ENCODE measurements around the gene UCMA.

UCMA gene

DNA sequence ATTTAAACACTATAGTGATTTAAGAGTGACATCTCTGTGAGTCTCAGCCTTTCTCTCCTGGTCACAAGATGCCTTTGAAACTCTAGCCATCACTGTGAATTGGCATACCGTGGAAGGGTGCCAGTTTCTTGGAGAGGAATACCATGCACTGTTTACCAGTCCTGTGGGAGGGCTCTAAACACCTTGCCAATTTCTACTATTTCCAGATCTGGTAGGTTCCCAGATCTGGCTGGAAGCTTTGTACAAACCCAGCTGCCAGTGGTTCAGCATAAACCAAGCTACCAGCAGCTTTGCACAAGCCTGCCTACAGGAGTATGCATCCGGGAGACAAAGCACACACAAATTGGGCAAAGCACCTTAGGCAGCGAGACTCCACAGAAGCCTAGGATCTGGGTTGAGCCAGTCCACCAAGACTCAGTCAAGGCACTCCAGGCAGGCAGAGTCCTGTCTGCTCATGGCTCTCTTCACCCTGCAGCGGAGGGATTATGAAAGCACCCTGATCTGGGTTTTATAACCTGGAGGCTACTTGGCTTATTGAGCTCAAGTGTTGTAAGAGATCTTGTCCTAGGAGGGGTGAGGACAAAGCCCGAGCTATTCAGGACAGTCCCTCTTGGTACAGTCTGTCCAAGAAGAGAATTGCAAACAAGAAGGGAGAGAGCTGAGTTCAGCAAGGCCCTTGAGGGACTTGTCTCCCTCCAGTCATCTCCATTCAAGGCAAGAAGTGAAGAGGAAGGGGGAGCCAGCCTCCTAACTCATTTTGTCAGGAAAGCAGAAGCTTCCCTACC is 49.3 kb downstream of the UCMA start:
- no peak for DNase-seq

DNA sequence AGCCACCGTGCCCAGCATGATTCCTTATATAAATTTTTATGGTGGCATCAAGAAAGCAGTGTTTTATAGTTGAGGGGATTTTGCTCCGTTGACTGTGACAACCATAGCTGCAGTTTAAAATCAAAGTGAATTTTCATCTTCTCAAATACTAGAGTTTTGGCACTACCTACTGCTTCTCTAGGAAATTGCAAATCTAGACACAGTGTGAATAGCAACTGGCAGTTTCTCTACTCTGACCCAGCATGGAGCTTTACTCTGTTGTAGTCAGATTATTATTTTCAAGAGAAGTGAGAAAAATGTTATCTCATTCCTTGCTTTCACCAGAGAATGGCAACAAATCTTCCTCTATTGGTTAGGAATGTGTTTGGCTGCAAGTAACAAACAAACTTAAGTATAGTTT is 49.9 kb downstream of the UCMA start:
- no peak for DNase-seq

DNA sequence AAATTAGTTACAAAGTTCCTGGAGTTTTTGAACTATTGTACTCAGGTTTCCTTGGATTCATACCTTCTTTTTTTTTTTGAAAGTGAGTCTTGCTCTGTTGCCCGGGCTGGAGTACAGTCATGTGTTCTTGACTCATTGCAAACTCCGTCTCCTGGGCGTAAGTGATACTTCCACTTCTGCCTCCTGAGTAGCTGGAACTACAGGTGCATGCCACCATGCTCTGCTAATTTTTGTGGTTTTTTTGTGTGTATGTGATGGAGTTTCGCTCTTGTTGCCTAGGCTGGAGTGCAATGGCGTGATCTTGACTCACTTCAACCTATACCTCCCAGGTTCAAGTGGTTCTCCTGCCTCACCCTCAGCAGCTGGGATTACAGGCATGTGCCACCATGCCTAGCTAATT is 50.5 kb downstream of the UCMA start:
- no peak for DNase-seq

DNA sequence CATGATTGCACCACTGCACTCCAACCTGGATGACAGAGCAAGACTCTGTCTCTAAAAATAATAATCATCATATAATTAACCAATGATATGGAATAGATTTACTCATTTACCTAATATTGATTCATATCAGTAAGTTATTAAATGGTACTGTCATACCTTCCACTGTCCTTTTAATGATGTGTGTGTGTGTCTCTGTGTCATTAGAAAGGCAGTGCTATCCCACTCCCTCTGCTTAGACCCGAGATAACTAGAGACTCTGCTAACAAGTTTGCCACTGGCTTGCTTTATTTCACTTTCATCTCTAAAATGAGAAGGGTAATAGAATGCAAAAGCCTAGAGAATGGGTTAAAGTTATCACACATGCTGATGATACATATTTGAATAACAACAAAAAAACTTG is 51.8 kb downstream of the UCMA start:
- DNase-seq: no peak

DNA sequence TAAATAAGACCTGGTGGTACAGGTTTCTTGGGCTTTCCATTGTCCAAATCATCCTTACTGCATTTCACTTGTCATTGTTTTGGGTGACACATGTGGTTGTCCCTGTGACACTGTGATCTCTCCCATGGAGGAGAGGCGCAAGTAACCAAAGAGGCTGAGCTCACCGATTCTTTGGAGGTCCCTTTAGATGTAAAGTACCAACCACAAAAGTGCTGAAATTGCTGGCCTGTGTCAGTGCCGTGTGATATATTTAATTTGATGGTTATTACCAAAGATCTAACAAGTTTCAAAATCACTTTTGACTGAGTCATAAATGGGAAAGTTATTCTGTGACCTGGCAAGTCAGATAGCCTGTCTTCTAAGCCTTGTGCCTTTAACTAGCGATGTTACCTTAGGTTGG is 53.4 kb downstream of the UCMA start:
- no peak for DNase-seq

DNA sequence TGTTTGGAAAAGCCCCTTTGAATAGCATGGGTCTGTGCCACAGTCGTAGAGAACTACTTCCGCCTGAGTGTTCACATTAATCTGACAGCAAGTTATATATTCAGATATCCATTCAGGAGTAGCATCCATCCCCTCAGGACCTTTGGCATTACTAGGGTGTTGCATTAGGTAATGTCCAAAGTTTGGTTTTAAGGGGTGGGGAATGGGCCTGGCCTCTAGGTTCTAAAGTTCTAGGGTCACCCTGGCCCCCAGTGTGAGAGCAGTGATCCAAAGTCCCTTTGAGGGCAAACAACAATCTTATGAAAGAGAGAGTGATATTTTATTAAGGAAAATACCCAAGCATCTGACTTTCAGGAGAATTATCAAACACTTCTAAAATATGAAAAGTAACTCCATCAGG is 60.6 kb downstream of the UCMA start:
- no peak for DNase-seq
